ENCODE data around the gene GHRH.

GHRH gene

DNA sequence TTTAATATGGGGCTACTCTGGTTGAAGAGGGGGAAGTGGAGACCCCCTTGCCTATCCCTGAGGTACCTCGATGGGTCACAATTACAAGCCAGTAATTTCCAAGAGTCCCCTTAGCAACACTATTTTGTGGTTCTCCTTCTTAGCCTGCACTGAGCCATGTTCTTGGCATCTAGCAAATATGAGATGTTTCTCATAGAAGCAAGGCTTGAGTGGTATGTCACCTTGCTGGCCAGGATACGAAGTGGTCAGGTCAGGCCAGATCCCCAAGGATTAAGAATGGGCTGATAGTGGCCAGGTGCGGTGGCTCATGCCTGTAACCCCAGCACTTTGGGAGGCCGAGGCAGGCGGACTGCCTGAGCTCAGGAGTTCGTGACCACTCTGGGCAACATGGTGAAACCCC is 2.1 kb upstream of the GHRH start:
- DNase-seq (ENCODE audit: low read depth, low spot score): no peak

- DNase-seq (ENCODE audit: low read depth, low spot score): no peak
These were observed 891 bp upstream of the GHRH start for GRCh38 chr20:37262505-37262904.

DNA sequence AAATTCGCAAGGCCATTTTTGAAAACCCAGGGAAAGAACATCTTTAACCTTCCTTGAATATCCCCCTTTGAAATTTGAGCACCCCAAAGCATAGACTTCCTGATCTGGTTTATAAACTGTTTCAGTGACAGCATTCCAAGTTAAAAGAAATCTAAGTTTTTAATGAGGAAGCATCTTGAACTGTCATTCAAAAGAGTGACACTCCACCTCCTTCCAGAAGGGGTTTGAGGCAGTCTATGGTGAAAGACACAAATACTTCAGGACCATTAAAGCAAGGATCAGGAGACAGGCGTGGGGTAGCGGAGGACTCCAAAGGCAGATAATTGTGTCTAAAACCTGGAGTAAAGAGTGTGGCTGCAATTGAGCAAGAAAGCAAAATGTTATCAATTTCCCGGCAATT is 691 bp downstream of the GHRH start:
- no peak for DNase-seq (ENCODE audit: low read depth, low spot score)

- DNase-seq (ENCODE audit: low read depth, low spot score): no peak
These were observed 1.7 kb downstream of the GHRH start for GRCh38 chr20:37259865-37260264.

GRCh38 chr20:37259031-37259430 is 2.6 kb downstream of the GHRH start:
- no peak for DNase-seq (ENCODE audit: low read depth, low spot score)

- no peak for DNase-seq (ENCODE audit: low read depth, low spot score)
These were observed 3.6 kb downstream of the GHRH start for GRCh38 chr20:37257988-37258387.

DNA sequence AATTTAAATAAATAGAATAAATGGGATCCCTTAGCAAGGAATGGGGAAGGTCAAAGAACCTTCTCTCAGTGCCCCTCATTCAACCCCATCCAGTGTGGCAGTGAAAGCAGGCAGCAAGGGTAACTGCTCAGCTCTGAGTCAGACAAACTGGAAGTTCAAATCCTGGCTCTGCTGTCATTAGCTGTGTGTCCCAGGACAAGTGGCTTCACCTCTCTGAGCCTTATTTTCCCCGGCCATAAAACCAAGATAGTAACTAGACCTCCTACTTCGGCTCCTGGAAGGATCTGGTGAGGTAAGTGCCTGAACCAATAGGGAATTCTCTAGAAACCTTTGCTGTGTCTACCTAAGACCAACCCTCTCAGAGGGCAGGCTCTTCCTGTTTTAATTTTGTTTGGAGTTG is 4.1 kb downstream of the GHRH start:
- DNase-seq (ENCODE audit: low read depth, low spot score): no peak

GRCh38 chr20:37256286-37256685 is 5.3 kb downstream of the GHRH start:
- DNase-seq (ENCODE audit: low read depth, low spot score): no peak

DNA sequence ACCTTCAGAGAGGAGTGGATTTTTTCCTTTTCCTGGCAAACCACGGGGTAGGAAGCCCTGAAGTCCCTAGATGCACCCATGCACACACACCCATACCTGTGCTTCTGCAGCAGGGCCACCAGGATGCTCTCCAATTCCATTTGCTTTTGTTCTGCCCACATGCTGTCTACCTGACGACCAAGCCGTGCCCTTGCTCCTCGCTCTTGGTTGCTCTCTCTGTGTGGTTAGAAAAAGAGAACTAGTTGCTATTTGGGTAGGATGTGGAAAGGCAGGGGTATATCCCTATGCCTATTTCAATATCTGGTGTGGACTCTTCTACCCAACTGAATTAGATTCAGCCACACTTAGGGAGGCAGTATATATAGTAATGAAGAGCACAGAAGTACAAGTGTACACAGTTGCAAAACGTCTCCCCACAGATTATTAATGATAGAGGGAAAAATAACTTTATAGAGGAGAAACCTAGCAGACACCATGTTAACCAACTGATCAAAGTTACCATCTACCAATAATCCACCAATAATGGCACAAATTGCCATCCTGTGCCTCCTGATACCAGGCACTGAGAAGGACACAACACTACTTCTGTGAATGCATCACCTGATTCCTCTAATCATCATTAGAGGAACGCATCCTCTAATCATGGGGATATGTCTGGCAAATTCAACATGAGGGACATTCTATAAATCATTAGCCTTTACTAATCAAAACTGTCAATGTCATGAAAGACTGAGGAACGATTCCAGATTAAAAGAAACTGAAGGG is 7.3 kb downstream of the GHRH start:
- no peak for DNase-seq (ENCODE audit: low read depth, low spot score)

- DNase-seq (ENCODE audit: low read depth, low spot score): no peak
These were observed 8.5 kb downstream of the GHRH start for GRCh38 chr20:37253087-37253486.

DNA sequence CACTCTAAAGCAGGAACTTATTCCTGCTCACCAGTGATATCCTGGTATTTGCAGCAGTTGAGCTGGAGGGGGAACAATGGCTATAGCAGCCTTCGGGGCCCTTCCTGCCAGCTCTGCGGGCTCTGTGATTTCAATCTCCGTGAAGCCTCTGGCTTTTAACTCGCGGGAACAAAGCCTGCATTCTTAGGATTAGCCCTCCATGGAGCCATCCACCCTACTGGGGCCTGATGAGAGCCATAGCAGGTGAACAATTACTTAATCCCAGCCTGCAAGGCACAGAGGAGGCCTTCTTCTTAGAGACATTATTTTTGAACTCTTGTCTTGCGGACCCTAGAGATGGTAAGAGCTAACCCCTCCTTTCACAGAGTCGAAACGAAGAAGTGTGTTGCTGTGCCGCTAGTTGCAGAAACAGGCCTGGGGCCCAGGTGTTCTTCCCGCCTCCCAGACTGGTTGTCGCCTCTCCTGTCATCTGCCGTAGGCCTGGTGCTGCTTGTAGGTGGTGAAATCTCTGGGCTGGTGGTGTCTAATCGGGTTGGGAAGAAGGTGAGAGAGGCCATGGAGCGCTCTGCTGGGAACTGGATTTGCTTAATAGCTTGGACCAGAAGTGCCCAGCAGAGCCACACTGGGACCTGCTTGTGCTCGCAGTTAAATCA is 9.7 kb downstream of the GHRH start:
- DNase-seq (ENCODE audit: low read depth, low spot score): no peak

GRCh38 chr20:37249304-37249703 is 12.3 kb downstream of the GHRH start:
- no peak for DNase-seq (ENCODE audit: low read depth, low spot score)

- DNase-seq (ENCODE audit: low read depth, low spot score): no peak
These were observed 14.1 kb downstream of the GHRH start for GRCh38 chr20:37247547-37247946.

DNA sequence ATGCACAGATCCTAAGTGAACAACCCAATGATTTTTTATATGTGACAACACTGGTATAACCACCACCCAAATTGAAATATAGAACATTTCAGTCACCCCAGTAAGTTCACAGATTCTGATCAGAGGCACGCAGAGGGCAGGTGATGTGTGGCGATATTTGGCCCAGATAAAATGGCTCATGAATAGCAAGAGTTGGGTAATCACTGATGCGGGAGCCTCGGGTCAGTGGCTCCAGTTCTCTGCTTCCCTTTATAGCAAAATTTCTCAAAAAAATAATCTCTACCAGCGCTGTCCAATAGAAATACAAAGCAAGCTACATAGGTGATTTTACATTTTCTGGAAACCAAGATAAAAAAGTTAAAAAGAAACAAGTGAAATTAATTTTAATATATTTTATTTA is 14.9 kb downstream of the GHRH start:
- DNase-seq (ENCODE audit: low read depth, low spot score): no peak

DNA sequence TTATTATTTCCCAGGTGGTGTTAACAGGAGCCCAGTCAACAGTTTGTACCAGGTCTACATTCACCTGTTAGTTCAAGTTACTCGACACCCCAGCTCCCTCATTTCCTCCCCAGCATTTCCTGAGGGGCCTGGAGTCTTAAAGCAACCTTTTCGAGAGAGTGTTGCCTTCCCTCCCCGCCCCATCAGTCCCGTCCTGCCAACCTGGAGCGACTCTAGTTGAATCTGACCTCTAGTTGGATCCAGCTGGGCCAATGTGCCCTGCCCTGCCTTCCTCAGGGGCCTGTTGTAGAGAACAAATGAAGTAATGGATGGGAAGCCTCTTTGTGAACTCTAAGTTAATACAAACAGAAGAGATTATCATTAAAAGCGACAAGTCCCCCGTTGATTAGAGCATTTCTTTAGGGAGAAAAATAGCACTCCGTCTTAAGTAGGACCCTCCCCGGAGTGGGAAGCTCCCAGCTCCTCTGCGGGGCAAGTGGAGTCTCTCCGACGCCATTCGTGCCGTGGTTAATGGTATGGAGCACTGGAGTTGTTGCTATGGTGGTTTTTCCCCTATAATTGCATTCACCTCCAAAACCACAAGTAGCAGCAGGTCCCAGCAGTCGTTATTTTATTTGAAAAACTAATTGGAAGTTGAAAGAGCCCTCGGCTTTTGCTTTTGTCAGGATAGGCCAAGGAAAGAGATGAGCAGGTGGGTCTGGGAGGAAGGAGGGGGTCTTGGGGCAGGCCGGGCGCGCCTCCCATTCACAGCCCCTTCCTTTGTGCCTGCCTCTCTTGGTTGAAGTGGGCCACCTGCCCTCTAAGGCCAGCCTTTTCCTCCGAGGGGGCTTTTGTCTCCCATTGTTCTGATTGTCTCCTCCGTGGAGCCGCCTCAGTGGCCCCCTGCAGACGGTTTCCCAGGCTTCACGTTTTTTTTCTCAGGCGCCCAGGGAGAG is 16.1 kb downstream of the GHRH start:
- no peak for DNase-seq (ENCODE audit: low read depth, low spot score)

DNA sequence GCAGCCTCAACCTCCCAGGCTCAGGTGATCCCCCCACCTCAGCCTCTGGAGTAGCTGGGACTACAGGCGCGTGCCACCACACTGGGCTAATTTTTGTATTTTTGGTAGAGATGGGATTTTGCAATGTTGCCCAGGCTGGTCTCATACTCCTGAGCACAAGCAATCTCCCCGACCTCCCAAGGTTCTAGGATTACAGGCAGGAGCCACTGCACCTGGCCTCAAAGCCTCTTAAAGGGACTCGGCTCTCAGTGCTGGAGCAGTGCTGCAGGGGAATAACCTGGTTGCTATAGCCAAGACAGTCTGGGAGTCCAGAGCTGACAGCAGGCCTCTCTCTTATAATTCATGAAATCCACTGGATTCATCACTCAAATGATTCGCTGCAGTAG is 17.0 kb downstream of the GHRH start:
- DNase-seq (ENCODE audit: low read depth, low spot score): no peak

DNA sequence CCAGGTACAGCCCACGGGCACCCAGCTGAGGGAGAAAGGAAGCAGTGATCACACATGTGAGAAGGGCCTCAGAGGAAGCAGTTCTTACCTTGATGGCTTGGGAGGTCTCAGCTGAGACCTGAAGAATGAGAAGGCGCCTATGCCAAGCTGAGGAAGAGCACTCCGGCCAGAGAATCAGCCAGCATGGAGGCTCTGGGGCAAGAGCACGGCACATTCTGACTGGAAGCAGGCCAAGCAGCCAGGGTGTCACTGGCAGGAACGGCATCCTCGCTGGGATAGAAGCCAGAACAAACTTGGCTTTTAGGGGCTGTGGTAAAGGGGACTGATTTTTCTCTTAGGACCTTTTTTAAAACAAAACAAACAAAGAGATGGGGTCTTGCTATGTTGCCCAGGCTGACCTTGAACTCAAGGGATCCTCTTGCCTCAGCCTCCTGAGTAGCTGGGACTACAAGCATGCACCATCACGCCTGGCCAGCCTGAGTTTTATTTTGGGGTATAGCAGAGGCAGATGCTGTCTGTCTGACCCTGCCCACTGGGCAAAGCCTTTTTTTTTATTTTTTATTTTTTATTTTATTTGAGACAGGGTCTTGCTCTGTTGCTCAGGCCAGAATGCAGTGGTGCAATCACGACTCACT is 17.6 kb downstream of the GHRH start:
- DNase-seq (ENCODE audit: low read depth, low spot score): no peak

DNA sequence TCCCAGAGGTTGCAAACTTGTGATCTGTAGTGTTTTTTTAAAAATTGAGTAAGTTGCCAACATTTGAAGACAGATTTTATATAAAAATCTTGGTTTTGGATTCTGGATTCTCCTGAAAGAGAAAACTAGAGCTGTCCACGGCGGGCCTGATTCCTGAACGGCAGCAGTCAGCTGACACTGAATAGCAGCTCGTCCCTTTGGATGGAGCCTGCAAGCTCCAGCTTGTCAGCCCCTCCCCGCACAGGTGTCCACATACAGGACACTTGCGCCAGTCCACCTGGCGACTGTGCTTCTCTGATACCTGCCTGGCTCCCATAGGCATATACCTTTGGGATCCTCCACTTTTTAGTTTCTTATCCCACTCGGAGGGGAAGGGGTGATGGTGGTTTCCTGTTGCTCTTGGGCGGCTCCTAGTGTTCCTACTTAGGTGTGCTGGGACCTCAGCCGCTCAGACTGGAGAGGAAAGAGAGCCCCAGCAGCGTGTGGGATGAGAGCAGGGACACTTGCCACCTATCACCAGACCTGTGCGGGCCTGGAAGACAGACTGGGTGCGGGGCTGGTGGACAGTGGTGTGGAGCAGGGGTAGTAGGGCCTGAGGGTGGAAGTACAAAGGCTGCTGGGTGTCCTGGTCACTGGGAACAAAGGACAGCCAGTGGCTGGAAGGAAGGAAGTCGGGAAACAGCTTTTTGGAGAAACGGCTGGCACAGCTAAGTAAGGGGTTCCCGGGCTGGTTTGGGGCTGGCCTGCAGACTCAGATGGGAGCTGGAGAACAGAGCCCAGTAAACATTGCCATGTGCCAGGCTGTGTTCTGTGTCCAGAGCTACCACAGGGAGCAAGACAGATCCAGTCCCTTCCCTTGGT is 18.3 kb downstream of the GHRH start:
- DNase-seq (ENCODE audit: low read depth, low spot score): no peak

DNA sequence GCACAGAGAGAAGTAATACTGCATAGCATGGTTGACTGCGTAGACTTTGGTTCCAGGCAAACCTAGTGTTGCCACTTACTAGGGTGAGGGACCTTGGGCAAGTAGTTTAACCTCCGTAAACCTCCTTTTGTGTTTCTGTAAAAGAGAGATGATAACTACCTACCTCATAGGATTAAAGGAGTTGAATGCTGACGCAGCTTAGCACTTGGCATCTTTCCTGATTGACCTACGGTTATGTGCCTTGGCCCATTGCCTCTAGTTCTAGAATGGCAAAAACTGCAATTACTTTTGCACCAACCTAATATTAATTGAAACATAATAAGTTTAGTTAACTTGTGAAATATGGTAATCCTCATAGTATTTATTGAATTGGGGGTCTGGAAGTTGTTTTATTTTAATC is 19.1 kb downstream of the GHRH start:
- no peak for DNase-seq (ENCODE audit: low read depth, low spot score)

DNA sequence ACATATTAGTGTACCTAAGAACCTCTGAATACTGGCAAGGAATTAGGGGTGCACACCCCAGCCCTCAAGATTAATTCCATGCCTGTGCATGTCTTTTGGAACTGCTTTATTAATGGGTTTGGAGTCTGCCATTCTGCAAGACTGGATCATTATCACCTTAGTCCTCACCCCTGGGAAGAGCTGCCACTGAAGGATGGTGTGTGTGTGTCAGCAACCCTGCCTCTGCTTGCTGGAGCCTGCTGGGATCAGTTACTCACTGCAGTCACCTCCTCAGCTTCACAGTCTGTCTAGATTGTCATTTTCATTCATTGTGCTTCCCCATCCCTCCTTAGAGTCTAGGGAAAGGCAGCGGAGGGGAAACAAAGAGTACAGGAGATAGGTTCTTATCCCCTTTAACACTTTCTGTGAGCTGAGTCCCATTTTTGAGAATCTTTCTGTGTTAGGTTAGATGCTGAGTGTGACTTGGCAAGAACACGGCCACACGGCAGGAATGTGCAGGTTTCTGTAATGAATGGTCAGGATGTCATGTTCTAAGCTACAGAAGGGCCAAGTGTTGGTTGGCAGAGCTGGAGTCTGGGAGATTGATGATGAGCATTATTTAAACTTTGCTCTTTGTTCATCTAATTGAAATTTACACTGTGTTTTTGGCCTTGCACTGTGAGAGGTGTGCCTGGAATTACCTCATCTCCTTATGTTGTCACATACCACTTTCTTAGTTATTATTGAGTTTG is 21.1 kb downstream of the GHRH start:
- DNase-seq (ENCODE audit: low read depth, low spot score): no peak

Measured in activated naive CD8-positive, alpha-beta T cell treated with anti-CD3 and anti-CD28 coated beads, Interleukin-2, amount 50 U/mL, for 16 hours (primary cell).